GM12878 (cell line): ENCODE results near the gene ARHGEF16. TPM values are rescaled to one million over a fixed set of nuclear protein-coding genes. Genes with fewer than 3 reads are reported as not detected.

Experiments used
- ATAC-seq: fragments of 200-7000 bp; cut with Tn5 transposase; 3 replicates; pipeline ENCODE4 v1.9.1; 2020; ENCODE audit warnings: mild to moderate bottlenecking, moderate library complexity
- BruUV-seq: library from RNA; stranded (reverse); fragments of 400-500 nt; replicated peaks from 2 replicates; lab custom pipeline; 2021; lab: Mats Ljungman, UMichigan
- CTCF ChIA-PET: fragments of 300-600 bp; sonication (Branson Sonifier 250); formaldehyde crosslinking; extraction: SDS; loops from one replicate; lab custom pipeline; 2021; ENCODE audit warnings: inconsistent platforms; lab: Yijun Ruan, JAX
- POLR2A ChIA-PET: fragments of 350-600 bp; formaldehyde crosslinking; extraction: SDS; loops from one replicate; lab custom pipeline; 2021; ENCODE audit warnings: inconsistent platforms; lab: Charles Lee
- RAD21 ChIA-PET: fragments of 300-600 bp; sonication (Branson Sonifier 250); formaldehyde crosslinking; loops from one replicate; lab custom pipeline; 2023; ENCODE audit warnings: antibody characterized with exemption; ENCODE audit not compliant: unreplicated experiment; lab: Charles Lee
- SMC1A ChIA-PET: fragments of 300-600 bp; sonication (Branson Sonifier 250); formaldehyde crosslinking; loops from one replicate; lab custom pipeline; 2023; ENCODE audit not compliant: unreplicated experiment, uncharacterized antibody; lab: Charles Lee
- DNase-seq: peaks from one replicate; pipeline ENCODE4 v3.0.0-alpha.2; 2011; ENCODE audit warnings: low read depth, low spot score
- FAIRE-seq: peaks from 3 replicates; lab custom pipeline; 2011; peaks lifted over from hg19 to GRCh38; lab: Jason Lieb, UNC
- H2AFZ ChIP-seq: 2 replicates; pipeline ENCODE4 v1.6.0; 2011; ENCODE audit warnings: low read depth, low read length, control low read depth; ENCODE audit not compliant: control insufficient read depth
- H3K27ac ChIP-seq: 2 replicates; pipeline ENCODE4 v1.5.1; 2011; ENCODE audit warnings: control low read depth; ENCODE audit not compliant: control insufficient read depth, insufficient read depth
- H3K27me3 ChIP-seq, 2 experiments: replicated peaks in 1 of 2; 2 replicates each; pipeline versions ENCODE4 v1.6.0 to v1.6.1; 2011; ENCODE audit warnings: low read length in 1 of 2; ENCODE audit not compliant: control insufficient read depth in 2 of 2, insufficient read depth in 2 of 2
- H3K36me3 ChIP-seq, 2 experiments: 2 replicates each; pipeline ENCODE4 v1.5.1; 2011; ENCODE audit warnings: low read length in 1 of 2; ENCODE audit not compliant: control insufficient read depth in 2 of 2, insufficient read depth in 2 of 2
- H3K4me1 ChIP-seq: 2 replicates; pipeline ENCODE4 v1.6.1; 2011; ENCODE audit warnings: mild to moderate bottlenecking, low read length, moderate library complexity, mixed read lengths; ENCODE audit not compliant: control insufficient read depth, insufficient read depth
- H3K4me2 ChIP-seq: 2 replicates; pipeline ENCODE4 v1.6.0; 2011; ENCODE audit warnings: control low read depth; ENCODE audit not compliant: control insufficient read depth, insufficient read depth
- H3K4me3 ChIP-seq: fragments of 200-600 bp; sonication (generic); 2 replicates; pipeline ENCODE4 v1.5.1; 2016
- H3K79me2 ChIP-seq: 2 replicates; pipeline ENCODE4 v1.6.0; 2011; ENCODE audit warnings: low read length; ENCODE audit not compliant: control insufficient read depth, insufficient read depth
- H3K9ac ChIP-seq: 2 replicates; pipeline ENCODE4 v1.8.0; 2011; ENCODE audit warnings: low read length, control low read depth, mixed read lengths; ENCODE audit not compliant: control insufficient read depth, insufficient read depth
- H3K9me3 ChIP-seq: replicated peaks from 3 replicates; pipeline ENCODE4 v1.5.1; 2011; ENCODE audit warnings: mild to moderate bottlenecking, low read length; ENCODE audit not compliant: control insufficient read depth, insufficient read depth
- H4K20me1 ChIP-seq: 2 replicates; pipeline ENCODE4 v1.6.0; 2011; ENCODE audit not compliant: control insufficient read depth, insufficient read depth
- ELK1 ChIP-seq: IDR thresholded peaks from 2 replicates; pipeline ENCODE4 v1.6.1; 2012; ENCODE audit warnings: low read depth, low read length, improper control_type of control experiment
- FOXK2 ChIP-seq: fragments of 450-650 bp; IDR thresholded peaks from 2 replicates; pipeline ENCODE4 v1.6.1; 2017; ENCODE audit warnings: mild to moderate bottlenecking, moderate library complexity
- FOXM1 ChIP-seq: IDR thresholded peaks from 2 replicates; pipeline ENCODE4 v1.6.1; 2012; ENCODE audit warnings: low read depth, mild to moderate bottlenecking, inconsistent platforms, low read length, moderate library complexity
- RUNX3 ChIP-seq: IDR thresholded peaks from 2 replicates; pipeline ENCODE4 v1.6.1; 2012; ENCODE audit warnings: low read length, inconsistent platforms
- SPI1 ChIP-seq: IDR thresholded peaks from 2 replicates; pipeline ENCODE4 v1.6.1; 2011; ENCODE audit warnings: low read depth, mild to moderate bottlenecking, low read length, moderate library complexity, borderline replicate concordance; ENCODE audit not compliant: insufficient read depth
- ZNF384 ChIP-seq: IDR thresholded peaks from 2 replicates; pipeline ENCODE4 v1.6.1; 2012; ENCODE audit warnings: low read depth, mild to moderate bottlenecking, low read length, improper control_type of control experiment, borderline replicate concordance
- WGBS: methylation state at CpG from one replicate; pipeline ENCODE4 v1.1.6; 2016; ENCODE audit warnings: low lambda C conversion rate; ENCODE audit not compliant: insufficient replicate concordance, insufficient coverage; ENCODE audit errors: missing lambda C conversion rate; 5-methylcytosine and 5-hydroxymethylcytosine counted together
- in situ Hi-C: fragments of 300-500 bp; cut with MboI; formaldehyde crosslinking; loops from 9 replicates; pipeline ENCODE4 v1.14.3; 2018; ENCODE audit warnings: mixed read lengths
- intact Hi-C: fragments of 100-400 bp; cut with micrococcal nuclease; formaldehyde crosslinking; loops from one replicate; pipeline ENCODE4 v1.14.2; 2022; ENCODE audit not compliant: unreplicated experiment
- polyA plus RNA-seq, 11 experiments: library from polyadenylated mRNA; depleted of rRNA in 4 of 11; unstranded in 6 of 11; stranded (reverse) in 5 of 11; fragments of >200 nt; fragmentation: Nextera tagmentation in 4 of 11; fragmentation: Illumina TruSeq in 1 of 11; extraction: Ambion mirVana in 4 of 11; extraction: Trizol in 1 of 11; gene quantifications; 1 replicate in 1 of 11; 2 replicates in 10 of 11; pipeline versions ENCODE4 v1.2.1 to v1.2.3, GENCODE V29; 2011 to 2016; ENCODE audit warnings: inconsistent platforms in 2 of 11, missing spikeins in 2 of 11, low read depth in 1 of 11
- total RNA-seq, 4 experiments: library from RNA; depleted of rRNA in 3 of 4; stranded (reverse); fragments of >200 nt in 3 of 4; fragmentation: Illumina TruSeq in 1 of 4; extraction: Trizol in 1 of 4; gene quantifications; 2 replicates each; pipeline versions ENCODE4 v1.2.1 to v1.2.3, GENCODE V29; 2013 to 2021

The ARHGEF16 gene
- total and polyA plus RNA-seq, 10 of the 15 experiments (the other 5 are each of a cell fraction or from before 2014, with no cell fraction given) = not detected

- H3K4me2 ChIP-seq = no peak overlapping the region
- no TSS peak for BruUV-seq
- H3K9ac ChIP-seq = no peak overlapping the region
- CTCF ChIA-PET = interaction anchor here (0.7 to 1.6 kb wide), 3 partner anchors 18 to 148 kb away, joined by 3 to 7 read pairs (median 6); no protein-coding TSS in a partner anchor
- RAD21 ChIA-PET = interaction anchor here (0.7 kb wide), 1 partner anchor 8 kb away, joined by 3 read pairs; no protein-coding TSS in a partner anchor
- SMC1A ChIA-PET = no interaction called here
- in situ Hi-C loops = no loop called here
- H3K4me3 ChIP-seq = no peak overlapping the region
- H4K20me1 ChIP-seq = no peaks in the 10 kb centered on the region
- DNase-seq (no peak), FAIRE-seq (no peak), ATAC-seq (no peak)
- TF ChIP-seq ZNF384 = no peak
- no peak for TF ChIP-seq ELK1
- TF ChIP-seq FOXM1 = no peak
- TF ChIP-seq SPI1 = no peak
- no peak for TF ChIP-seq FOXK2
- TF ChIP-seq RUNX3 = no peak
- no peaks in the 10 kb centered on the region for H3K27me3 ChIP-seq
- intact Hi-C loops = no loop called here
- H2AFZ ChIP-seq = no peak overlapping the region
- no peaks in the 10 kb centered on the region for H3K36me3 ChIP-seq
- H3K27ac ChIP-seq = no peak overlapping the region
- H3K79me2 ChIP-seq = no peaks in the 10 kb centered on the region
- no peaks in the 10 kb centered on the region for H3K4me1 ChIP-seq
- POLR2A ChIA-PET = no interaction called here
- no peaks in the 10 kb centered on the region for H3K9me3 ChIP-seq
- WGBS = 24% methylated on average over 22 of the region's 25 CpGs
Measured at GRCh38 chr1:3472088-3472850, 17.8 kb downstream of the ARHGEF16 start.
